HG03520 (cell line): ENCODE results near the gene PLCB1.
"Not testable (repeated sequence)": the region's sequence is repeated elsewhere in the genome, so short reads cannot be mapped to it uniquely, and the experiment has no call there.

Experiments
- ATAC-seq: cut with Tn5 transposase; IDR thresholded peaks from one replicate; pipeline ENCODE4 v1.9.1; 2021; ENCODE audit warnings: mild to moderate bottlenecking, moderate library complexity; ENCODE audit not compliant: unreplicated experiment

The PLCB1 gene

GRCh38 chr20:8853211-8853610 lies 721.1 kb downstream of the PLCB1 start:
- not testable (repeated sequence) for ATAC-seq

GRCh38 chr20:8853805-8854338 lies 721.8 kb downstream of the PLCB1 start:
- ATAC-seq = peak; percentile 90

GRCh38 chr20:8854571-8854970 lies 722.5 kb downstream of the PLCB1 start:
- ATAC-seq = no peak

GRCh38 chr20:8855315-8855714 lies 723.2 kb downstream of the PLCB1 start:
- ATAC-seq = no peak

GRCh38 chr20:8856668-8857067 lies 724.6 kb downstream of the PLCB1 start:
- ATAC-seq = no peak

GRCh38 chr20:8858181-8858787 lies 726.2 kb downstream of the PLCB1 start:
- ATAC-seq = no peak

GRCh38 chr20:8860011-8860495 lies 728.0 kb downstream of the PLCB1 start:
- ATAC-seq = no peak

GRCh38 chr20:8862092-8862491 lies 730.0 kb downstream of the PLCB1 start:
- ATAC-seq = no peak

- no peak for ATAC-seq
Measured at GRCh38 chr20:8865636-8866035, 733.6 kb downstream of the PLCB1 start.

- no peak for ATAC-seq
Measured at GRCh38 chr20:8867038-8867740, 735.1 kb downstream of the PLCB1 start.

GRCh38 chr20:8870652-8871051 lies 738.6 kb downstream of the PLCB1 start:
- ATAC-seq = no peak

GRCh38 chr20:8874437-8874836 lies 742.4 kb downstream of the PLCB1 start:
- ATAC-seq = no peak

- no peak for ATAC-seq
Measured at GRCh38 chr20:8875586-8875985, 743.5 kb downstream of the PLCB1 start.

- no peak for ATAC-seq
Measured at GRCh38 chr20:8876366-8876765, 744.3 kb downstream of the PLCB1 start.

GRCh38 chr20:8877294-8877693 lies 745.2 kb downstream of the PLCB1 start:
- ATAC-seq = no peak

GRCh38 chr20:8879669-8880068 lies 747.6 kb downstream of the PLCB1 start:
- no peak for ATAC-seq

GRCh38 chr20:8880085-8880853 lies 748.2 kb downstream of the PLCB1 start:
- ATAC-seq = no peak

GRCh38 chr20:8891039-8891438 lies 759.0 kb downstream of the PLCB1 start:
- no peak for ATAC-seq

- ATAC-seq = no peak
Measured at GRCh38 chr20:8895472-8895871, 763.4 kb downstream of the PLCB1 start.

- no peak for ATAC-seq
Measured at GRCh38 chr20:8898823-8899222, 766.8 kb downstream of the PLCB1 start.

- no peak for ATAC-seq
Measured at GRCh38 chr20:8901237-8902025, 769.4 kb downstream of the PLCB1 start.
